NOMO-1 (cell line): ENCODE measurements around the gene TRIP12.

Experiments
- DNase-seq, 2 experiments: peaks; one replicate each; lab custom pipeline; 2025; ENCODE audit not compliant: unreplicated experiment in 2 of 2; lab: John Stamatoyannopoulos, UW

Gene TRIP12

DNA sequence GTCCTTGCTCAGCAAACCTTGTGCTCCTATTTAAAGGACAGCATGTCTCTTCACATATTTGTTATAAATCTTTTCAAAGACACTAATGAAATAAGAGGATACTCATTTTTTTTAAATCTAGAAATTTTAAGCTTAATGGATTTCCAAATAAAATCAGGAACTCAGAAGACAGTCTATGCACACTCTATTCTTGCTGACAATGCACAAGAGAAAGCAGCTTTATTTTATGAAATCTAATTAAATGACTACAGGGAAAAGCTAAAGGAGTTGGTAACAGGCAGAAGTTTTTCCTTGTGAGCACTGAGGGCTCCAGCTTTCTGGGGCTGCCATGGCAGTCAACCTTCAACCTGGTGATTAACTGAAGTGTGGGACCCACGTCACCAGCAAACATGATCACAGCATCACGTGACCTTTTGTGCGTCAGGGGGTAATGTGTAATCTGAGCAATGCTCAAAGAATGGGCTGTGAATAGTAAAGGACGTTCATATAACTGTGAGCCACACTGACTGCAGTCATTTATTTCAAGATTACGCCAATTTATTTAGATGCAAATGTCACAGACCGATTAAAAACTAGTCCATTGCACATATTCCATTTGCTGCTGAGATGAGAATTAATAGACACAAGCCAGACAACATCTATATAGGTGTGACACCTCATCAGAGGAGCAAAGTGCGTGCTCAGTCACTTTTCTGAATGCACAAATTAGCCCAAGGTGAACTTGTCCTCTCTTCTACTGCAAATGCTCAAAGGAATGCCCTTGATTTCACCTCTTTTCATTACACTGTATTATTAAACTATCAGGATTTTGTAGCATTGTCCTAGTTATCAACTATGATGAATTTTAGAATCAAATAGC lies 195.9 kb downstream of the TRIP12 start:
- no peak for DNase-seq

DNA sequence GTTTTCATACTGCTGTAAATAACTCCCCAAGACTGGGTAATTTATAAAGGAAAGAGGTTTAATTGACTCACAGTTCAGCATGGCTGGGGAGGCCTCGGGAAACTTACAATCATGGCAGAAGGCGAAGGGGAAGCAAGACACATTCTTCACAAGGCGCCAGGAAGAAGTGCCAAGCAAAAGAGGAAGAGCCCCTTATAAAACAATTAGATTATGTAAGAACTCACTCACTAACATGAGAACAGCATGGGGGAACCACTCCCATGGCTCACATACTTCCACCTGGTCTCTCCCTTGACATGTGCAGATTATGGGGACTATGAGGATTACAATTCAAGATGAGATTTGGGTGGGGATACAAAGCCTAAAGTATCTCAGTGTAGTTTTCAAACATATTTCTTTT lies 198.6 kb downstream of the TRIP12 start:
- peak; percentile 71 to 81 for DNase-seq

DNA sequence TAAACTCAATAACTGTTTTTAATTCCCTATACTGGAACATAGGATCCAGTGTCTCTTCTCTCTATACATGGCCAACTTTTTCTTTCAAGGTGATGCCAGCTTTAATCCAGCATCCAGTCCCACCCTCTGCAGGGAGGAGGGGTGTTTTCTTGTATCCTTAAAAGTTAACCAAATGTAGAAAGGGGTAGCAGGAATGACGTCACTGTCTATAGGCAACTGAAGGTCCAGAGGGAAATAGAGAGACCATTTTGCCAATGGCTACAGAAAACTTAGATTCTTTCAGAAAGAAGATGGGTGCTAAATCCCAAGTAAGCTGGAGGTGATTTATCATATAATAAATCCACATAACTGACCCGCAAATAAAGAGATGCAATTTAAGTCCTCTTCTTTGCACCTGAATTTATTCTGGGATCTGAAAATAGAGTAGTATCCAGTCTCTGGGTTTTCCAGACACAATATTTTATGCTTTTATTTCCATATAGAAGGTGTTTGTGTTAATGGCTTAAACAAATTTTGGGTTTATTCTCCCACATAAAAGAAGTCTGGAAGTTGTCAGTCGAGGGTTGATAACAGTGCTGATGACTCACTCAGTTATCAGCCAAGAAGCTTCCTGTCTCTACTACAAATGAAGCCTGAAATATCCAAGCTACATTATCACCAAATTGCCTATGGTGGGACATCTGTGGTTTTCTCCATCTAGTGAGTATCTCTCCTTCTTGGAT lies 201.7 kb downstream of the TRIP12 start:
- DNase-seq: no peak

DNA sequence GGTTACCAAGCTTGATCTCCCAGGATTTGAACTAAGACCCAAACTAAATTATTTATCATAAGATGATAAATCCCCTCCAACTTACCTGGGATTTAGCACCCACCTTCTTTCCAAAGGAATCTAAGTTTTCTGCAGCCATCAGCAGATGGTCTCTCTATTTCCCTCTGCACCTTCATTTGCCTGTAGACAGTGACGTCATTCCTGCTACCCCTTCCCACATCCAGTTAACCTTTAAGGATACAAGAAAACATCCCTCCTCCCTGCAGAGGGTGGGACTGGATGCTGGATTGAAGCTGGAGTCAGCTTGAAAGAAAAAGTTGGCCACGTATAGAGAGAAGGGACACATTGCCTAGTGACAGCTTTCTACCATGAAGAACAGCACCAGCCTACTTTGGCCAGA lies 203.8 kb downstream of the TRIP12 start:
- DNase-seq: no peak

DNA sequence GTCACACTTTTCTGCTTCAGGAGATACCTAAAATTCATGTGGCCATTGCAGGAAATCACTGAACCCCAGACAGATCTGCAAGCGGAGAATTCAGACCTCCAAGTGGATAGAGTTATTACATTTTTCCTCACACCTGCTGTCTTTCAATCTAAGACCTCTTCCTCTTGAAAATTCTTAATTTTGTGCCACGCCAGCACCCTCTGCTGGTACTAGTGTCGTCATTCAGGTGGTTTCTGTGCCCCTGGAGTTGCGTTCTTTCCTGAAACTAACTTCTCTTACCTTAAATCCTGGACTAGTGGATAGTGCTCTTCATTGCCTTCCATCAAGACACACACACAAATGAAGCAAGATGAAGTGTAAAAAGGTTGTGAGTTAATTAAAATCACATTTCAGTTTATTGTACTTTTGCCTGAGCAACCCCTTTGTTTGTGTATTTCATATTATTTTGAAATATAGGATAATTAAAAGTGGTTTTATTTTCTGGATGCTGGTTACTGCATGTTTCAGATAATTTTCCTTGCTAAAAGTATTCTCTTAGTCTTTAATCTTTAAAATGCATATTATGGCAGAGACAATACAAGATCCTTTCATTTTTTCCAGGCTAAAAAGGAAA lies 205.8 kb downstream of the TRIP12 start:
- peak; percentile 35 to 40 for DNase-seq

DNA sequence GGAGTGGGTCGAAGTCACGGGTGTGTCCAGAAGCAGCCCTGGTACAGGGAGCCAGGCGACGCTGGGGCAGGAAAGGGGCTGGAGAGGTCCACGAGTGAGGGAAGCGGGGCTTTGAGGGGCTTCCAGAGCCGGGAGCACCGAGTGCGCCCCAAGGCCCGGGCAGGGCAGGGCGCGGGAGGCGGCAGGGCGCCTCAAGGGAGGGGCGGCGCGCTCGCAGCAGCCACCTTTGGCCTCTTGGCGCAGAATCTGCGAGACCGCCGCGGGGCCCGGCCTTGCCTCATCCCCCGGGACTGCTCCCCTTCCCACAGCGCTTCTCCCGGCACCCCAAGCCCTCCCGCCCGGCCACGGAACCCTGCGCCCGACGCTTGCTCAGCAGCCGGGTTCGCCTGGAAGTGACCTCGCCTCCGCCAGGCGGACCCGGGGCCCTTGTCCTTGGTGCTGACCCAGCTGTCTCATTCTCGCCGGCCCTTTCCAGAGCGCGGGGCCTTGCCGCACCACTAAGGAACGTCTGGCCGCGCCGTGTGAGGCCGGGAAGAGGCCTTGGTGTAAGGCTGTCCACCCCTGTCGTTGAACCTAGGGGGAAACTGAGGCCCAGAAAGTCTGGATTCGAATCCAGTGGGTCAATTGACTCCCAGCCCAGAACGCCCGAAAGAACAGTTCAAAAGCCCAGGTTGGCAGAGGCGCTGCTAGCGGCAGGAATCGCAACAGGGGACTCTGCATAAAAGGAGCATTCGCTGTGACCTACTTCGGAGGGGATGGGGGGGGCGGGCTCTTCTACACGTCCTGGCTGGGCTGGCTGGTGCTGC lies 206.9 kb downstream of the TRIP12 start:
- peak; percentile 15 to 17 for DNase-seq

DNA sequence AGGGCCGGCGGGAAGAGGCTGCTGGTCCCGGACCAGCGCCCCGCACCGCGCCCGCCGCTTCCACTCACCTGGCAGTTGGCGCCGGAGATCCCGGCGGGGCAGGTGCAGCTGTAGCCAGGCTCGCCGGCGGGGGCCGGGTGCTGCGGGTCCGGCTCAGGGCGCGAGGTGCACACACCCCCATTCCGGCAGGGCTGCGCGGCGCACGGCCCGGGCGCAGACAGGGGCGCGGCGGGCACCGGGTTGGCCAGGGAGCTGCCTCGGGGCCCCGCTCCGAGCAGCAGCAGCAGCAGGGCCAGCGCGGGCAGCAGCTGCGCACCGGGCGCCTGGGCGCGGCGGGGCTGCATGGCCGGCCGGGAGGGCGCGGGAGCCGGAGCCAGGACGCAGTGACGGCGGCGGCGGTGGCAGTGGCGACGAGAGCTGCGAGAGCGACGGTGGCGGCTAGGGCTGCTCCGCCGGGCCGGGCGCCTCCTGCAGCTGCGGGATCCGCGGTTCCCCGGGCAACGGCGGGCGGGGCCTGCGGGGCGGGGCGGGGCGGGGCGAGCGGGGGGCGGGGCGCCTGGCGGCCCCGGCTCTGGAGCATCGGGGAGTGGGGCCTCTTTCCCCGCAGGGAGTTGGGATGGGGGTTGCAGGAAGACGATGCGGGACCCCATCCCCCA lies 207.6 kb downstream of the TRIP12 start, which contains the start of gene DNER:
Gene DNER, minus strand, starts transcription at position 476 of the 656 bp plus-strand sequence. Its CDS starts 132 bp downstream, at position 344.
- peak; percentile 5 to 14 for DNase-seq
